ENCODE measurements around the gene PDZRN3. TPM values are rescaled to one million over a fixed set of nuclear protein-coding genes. Genes with fewer than 3 reads are reported as not detected.

The PDZRN3 gene
- total RNA-seq, 1 donor from 2014 or later = 23.9 TPM

GRCh38 chr3:73576999-73577461, 47.7 kb downstream of the PDZRN3 start:
- H3K4me3 ChIP-seq = no peak overlapping the region
- ATAC-seq (no peak), DNase-seq (no peak)
- TF ChIP-seq CTCF (IDR thresholded peaks at IDR 0.05) = no peak
- H3K27me3 ChIP-seq = no peaks in the 10 kb centered on the region
- no peaks in the 10 kb centered on the region for H3K9me3 ChIP-seq
- H3K4me1 ChIP-seq = peaks cover 6% of the 10 kb centered on the region
- no peak overlapping the region for H3K27ac ChIP-seq
- no peaks in the 10 kb centered on the region for H3K36me3 ChIP-seq
- intact Hi-C loops (cut with DNase I) = no loop called here

GRCh38 chr3:73575953-73576352, 48.8 kb downstream of the PDZRN3 start:
- intact Hi-C loops (cut with DNase I) = no loop called here
- H3K36me3 ChIP-seq = no peaks in the 10 kb centered on the region
- ATAC-seq = no peak

GRCh38 chr3:73575519-73575918, 49.2 kb downstream of the PDZRN3 start:
- H3K4me3 ChIP-seq = no peak overlapping the region
- TF ChIP-seq CTCF (IDR thresholded peaks at IDR 0.05) = no peak
- intact Hi-C loops (cut with DNase I) = no loop called here
- no peaks in the 10 kb centered on the region for H3K9me3 ChIP-seq
- H3K27ac ChIP-seq = no peak overlapping the region
- no peaks in the 10 kb centered on the region for H3K36me3 ChIP-seq
- DNase-seq = no peak
- peaks cover 5% of the 10 kb centered on the region for H3K27me3 ChIP-seq
- peaks cover 6% of the 10 kb centered on the region for H3K4me1 ChIP-seq
- ATAC-seq = no peak

More at GRCh38 chr3:73575953-73576352, 48.8 kb downstream of the PDZRN3 start:
- no peaks in the 10 kb centered on the region for H3K9me3 ChIP-seq
- peaks cover 5% of the 10 kb centered on the region for H3K27me3 ChIP-seq
- DNase-seq = no peak
- no peak overlapping the region for H3K4me3 ChIP-seq
- H3K27ac ChIP-seq = no peak overlapping the region
- TF ChIP-seq CTCF (IDR thresholded peaks at IDR 0.05) = no peak
- H3K4me1 ChIP-seq = peaks cover 6% of the 10 kb centered on the region

- Histone ChIP-seq H3K9me3 (no peaks in the 10 kb centered on the region), H3K36me3 (no peaks in the 10 kb centered on the region), H3K27ac (no peak overlapping the region), H3K4me1 (no peaks in the 10 kb centered on the region), H3K4me3 (no peak overlapping the region), H3K27me3 (peaks cover 5% of the 10 kb centered on the region)
- ATAC-seq = no peak
- intact Hi-C loops (cut with DNase I) = no loop called here
- no peak for TF ChIP-seq CTCF (IDR thresholded peaks at IDR 0.05)
- no peak for DNase-seq
These were observed 51.5 kb downstream of the PDZRN3 start for GRCh38 chr3:73573204-73573603.

GRCh38 chr3:73572368-73572767, 52.4 kb downstream of the PDZRN3 start:
- Histone ChIP-seq H3K9me3 (no peaks in the 10 kb centered on the region), H3K4me1 (no peaks in the 10 kb centered on the region), H3K27me3 (peaks cover 5% of the 10 kb centered on the region), H3K36me3 (no peaks in the 10 kb centered on the region), H3K27ac (no peak overlapping the region), H3K4me3 (no peak overlapping the region)
- no peak for DNase-seq
- ATAC-seq = no peak
- TF ChIP-seq CTCF (IDR thresholded peaks at IDR 0.05) = no peak
- intact Hi-C loops (cut with DNase I) = no loop called here

- Histone ChIP-seq H3K4me1 (no peaks in the 10 kb centered on the region), H3K27me3 (peaks cover 5% of the 10 kb centered on the region), H3K27ac (no peak overlapping the region), H3K36me3 (no peaks in the 10 kb centered on the region), H3K9me3 (no peaks in the 10 kb centered on the region), H3K4me3 (no peak overlapping the region)
- intact Hi-C loops (cut with DNase I) = no loop called here
- DNase-seq (no peak), ATAC-seq (no peak)
- TF ChIP-seq CTCF (IDR thresholded peaks at IDR 0.05) = no peak
These were observed 53.4 kb downstream of the PDZRN3 start for GRCh38 chr3:73571238-73571794.
